HCT116 (cell line): ENCODE measurements around the gene NSF. TPM values are rescaled to one million over a fixed set of nuclear protein-coding genes. Genes with fewer than 3 reads are reported as not detected.

Experiments
- ATAC-seq: fragments of 200-7000 bp; cut with Tn5 transposase; 2 replicates; pipeline ENCODE4 v1.9.1; 2020; ENCODE audit warnings: mild to moderate bottlenecking, moderate library complexity
- BruUV-seq: library from RNA; stranded (reverse); fragments of 400-500 nt; replicated peaks from 2 replicates; lab custom pipeline; 2021; lab: Mats Ljungman, UMichigan
- CTCF ChIA-PET: fragments of 300-600 bp; sonication (Branson Sonifier 250); formaldehyde crosslinking; loops from one replicate; lab custom pipeline; 2021; ENCODE audit warnings: antibody characterized with exemption; lab: Charles Lee
- POLR2A ChIA-PET: fragments of 300-600, 350-600 bp; sonication (Branson Sonifier 250); formaldehyde crosslinking; loops from one replicate; lab custom pipeline; 2021; ENCODE audit warnings: antibody characterized with exemption; lab: Charles Lee
- RAD21 ChIA-PET, 2 experiments: fragments of 300-600 bp; sonication (Branson Sonifier 250); formaldehyde crosslinking; loops; one replicate each; lab custom pipeline; 2023; ENCODE audit warnings: low total read pairs in 2 of 2; ENCODE audit not compliant: uncharacterized antibody in 2 of 2, unreplicated experiment in 2 of 2, low non-redundant PET in 1 of 2; lab: Charles Lee
- DNase-seq: peaks from one replicate; pipeline ENCODE4 v3.0.0-alpha.2; 2010; ENCODE audit warnings: low read depth, low spot score
- H2AFZ ChIP-seq: fragments of 200-600 bp; shearing (Covaris generic), sonication (generic); 2 replicates; pipeline ENCODE4 v1.6.1; 2017; ENCODE audit warnings: low read depth, mixed run types, mixed read lengths, antibody characterized with exemption, low read length; ENCODE audit not compliant: poor library complexity, severe bottlenecking
- H3K27ac ChIP-seq: 2 replicates; pipeline ENCODE4 v1.5.1; 2012; ENCODE audit warnings: low read depth, low read length
- H3K27me3 ChIP-seq: fragments of 200-600 bp; sonication (generic); 2 replicates; pipeline ENCODE4 v1.6.1; 2016; ENCODE audit warnings: mixed run types, low read length, mixed read lengths; ENCODE audit not compliant: insufficient read depth
- H3K36me3 ChIP-seq, 2 experiments: fragments of 200-500 bp in 1 of 2; fragments of 200-600 bp in 1 of 2; sonication (Bioruptor generic) in 1 of 2; sonication (generic) in 1 of 2; 2 replicates each; pipeline versions ENCODE4 v1.5.1 to v1.6.1; 2014 to 2016; ENCODE audit warnings: low read length in 2 of 2, inconsistent platforms in 1 of 2, mixed read lengths in 1 of 2, mixed run types in 1 of 2; ENCODE audit not compliant: insufficient read depth in 2 of 2, control insufficient read depth in 1 of 2
- H3K4me1 ChIP-seq, 2 experiments: fragments of 200-600 bp in 1 of 2; sonication (generic) in 1 of 2; 2 replicates each; pipeline versions ENCODE4 v1.5.1 to v1.6.1; 2012 to 2017; ENCODE audit warnings: low read length in 2 of 2, inconsistent platforms in 1 of 2, mild to moderate bottlenecking in 1 of 2, mixed read lengths in 1 of 2, mixed run types in 1 of 2, moderate library complexity in 1 of 2; ENCODE audit not compliant: insufficient read depth in 2 of 2, control insufficient read depth in 1 of 2
- H3K4me2 ChIP-seq: fragments of 200-600 bp; sonication (generic); 2 replicates; pipeline ENCODE4 v1.6.1; 2017; ENCODE audit warnings: mixed run types, low read length, mixed read lengths
- H3K4me3 ChIP-seq, 2 experiments: fragments of 200-600 bp in 1 of 2; sonication (generic) in 1 of 2; replicated peaks in 1 of 2; 2 replicates each; pipeline ENCODE4 v1.5.1; 2011 to 2016; ENCODE audit warnings: low read length in 2 of 2, control low read depth in 1 of 2, low read depth in 1 of 2, mild to moderate bottlenecking in 1 of 2, mixed read lengths in 1 of 2, mixed run types in 1 of 2
- H3K79me2 ChIP-seq: fragments of 200-600 bp; sonication (generic); 2 replicates; pipeline ENCODE4 v1.6.1; 2017; ENCODE audit warnings: mild to moderate bottlenecking, mixed run types, low read length, moderate library complexity, mixed read lengths; ENCODE audit not compliant: insufficient read depth
- H3K9ac ChIP-seq: fragments of 200-600 bp; sonication (generic); 2 replicates; pipeline ENCODE4 v1.6.1; 2016; ENCODE audit warnings: low read length, mixed read lengths
- H3K9me2 ChIP-seq: fragments of 200-600 bp; sonication (generic), shearing (Covaris generic); 2 replicates; pipeline ENCODE4 v1.6.1; 2017; ENCODE audit warnings: mixed run types, mild to moderate bottlenecking, moderate library complexity; ENCODE audit not compliant: insufficient read depth
- H3K9me3 ChIP-seq, 2 experiments: fragments of 200-500 bp in 1 of 2; fragments of 200-600 bp in 1 of 2; sonication (Bioruptor generic) in 1 of 2; sonication (generic) in 1 of 2; 2 replicates each; pipeline ENCODE4 v1.6.1; 2014 to 2017; ENCODE audit warnings: low read length in 2 of 2, mixed read lengths in 2 of 2, inconsistent platforms in 1 of 2, low read depth in 1 of 2, mild to moderate bottlenecking in 1 of 2, mixed run types in 1 of 2, moderate library complexity in 1 of 2; ENCODE audit not compliant: control insufficient read depth in 1 of 2, insufficient read depth in 1 of 2
- H4K20me1 ChIP-seq: fragments of 200-600 bp; sonication (generic), shearing (Covaris generic); 2 replicates; pipeline ENCODE4 v1.6.1; 2017; ENCODE audit warnings: mixed run types, mild to moderate bottlenecking, moderate library complexity; ENCODE audit not compliant: insufficient read depth
- EZH2phosphoT487 ChIP-seq: fragments of 200-600 bp; IDR thresholded peaks from 2 replicates; pipeline ENCODE4 v1.6.1; 2018; ENCODE audit warnings: antibody characterized with exemption, borderline replicate concordance
- YY1 ChIP-seq: IDR thresholded peaks from 2 replicates; pipeline ENCODE4 v1.6.1; 2011; ENCODE audit warnings: low read length, low read depth, moderate library complexity, mild to moderate bottlenecking; ENCODE audit not compliant: insufficient replicate concordance; ENCODE audit errors: extremely low read depth
- intact Hi-C: fragments of 100-400 bp; cut with micrococcal nuclease; formaldehyde crosslinking; loops from 2 replicates; pipeline ENCODE4 v1.10.0; 2022
- total RNA-seq: library from RNA; stranded (reverse); gene quantifications from one replicate; pipeline ENCODE4 v1.2.1, GENCODE V29; 2021; ENCODE audit not compliant: unreplicated experiment
- TF ChIP-seq, protein P1 (sequence below): IDR thresholded peaks from 2 replicates; pipeline ENCODE4 v1.6.1; 2011; ENCODE audit warnings: mild to moderate bottlenecking, low read length, moderate library complexity; ENCODE audit not compliant: insufficient replicate concordance; ENCODE audit errors: extremely low read depth
- TF ChIP-seq, protein P2 (sequence below), 3 experiments: fragments of 200-600 bp in 1 of 3; sonication (generic) in 1 of 3; IDR thresholded peaks in 2 of 3; conservative IDR thresholded peaks in 1 of 3; 2 replicates each; pipeline ENCODE4 v1.5.1; 2012 to 2017; ENCODE audit warnings: low read depth in 2 of 3, low read length in 2 of 3, antibody characterized with exemption in 1 of 3, borderline replicate concordance in 1 of 3, control low read depth in 1 of 3, mild to moderate bottlenecking in 1 of 3, mixed read lengths in 1 of 3, mixed run types in 1 of 3, moderate library complexity in 1 of 3; ENCODE audit not compliant: insufficient read depth in 1 of 3

NSF gene
- total RNA-seq, 1 experiment from 2014 or later = 61.1 TPM

DNA sequence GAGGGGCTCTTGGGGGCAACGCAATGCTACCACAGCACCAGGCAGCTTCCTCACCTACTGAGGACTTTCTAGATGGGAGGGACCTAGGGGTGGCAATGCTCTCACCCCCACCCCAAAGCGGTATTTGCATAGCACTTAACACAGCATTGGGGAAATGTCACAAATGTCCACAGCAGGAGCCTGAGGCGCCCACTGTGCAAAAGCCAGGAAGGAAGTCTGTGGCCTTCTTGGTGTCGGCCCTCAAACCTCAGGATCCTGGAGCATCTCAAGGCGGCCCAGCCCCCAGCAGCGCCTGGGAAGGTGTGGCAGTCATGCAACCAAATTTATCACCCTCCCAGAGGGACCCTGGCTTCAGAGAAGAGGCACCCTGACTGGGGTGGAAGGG, 182.7 kb downstream of the NSF start:
- Histone ChIP-seq H3K27me3 (no peaks in the 10 kb centered on the region), H2AFZ (no peak overlapping the region), H3K9me3 (no peaks in the 10 kb centered on the region), H3K36me3 (no peaks in the 10 kb centered on the region), H4K20me1 (no peaks in the 10 kb centered on the region), H3K9ac (no peak overlapping the region), H3K27ac (no peak overlapping the region), H3K4me1 (peaks cover 24 to 62% of the 10 kb centered on the region in 2 experiments), H3K9me2 (no peaks in the 10 kb centered on the region), H3K79me2 (no peaks in the 10 kb centered on the region), H3K4me2 (no peak overlapping the region; the same call in 1 of the 2 replicates), H3K4me3 (no peak overlapping the region)
- no TSS peak for BruUV-seq
- intact Hi-C loops = no loop called here
- POLR2A ChIA-PET = no interaction called here
- ATAC-seq (no peak), DNase-seq (no peak)
- RAD21 ChIA-PET = no interaction called here
- CTCF ChIA-PET = interaction anchor here (1.4 kb wide), 1 partner anchor 10 kb away, joined by 5 read pairs; no protein-coding TSS in a partner anchor
- TF ChIP-seq YY1 (no peak), EZH2phosphoT487 (no peak)
- TF ChIP-seq, protein P1, sequence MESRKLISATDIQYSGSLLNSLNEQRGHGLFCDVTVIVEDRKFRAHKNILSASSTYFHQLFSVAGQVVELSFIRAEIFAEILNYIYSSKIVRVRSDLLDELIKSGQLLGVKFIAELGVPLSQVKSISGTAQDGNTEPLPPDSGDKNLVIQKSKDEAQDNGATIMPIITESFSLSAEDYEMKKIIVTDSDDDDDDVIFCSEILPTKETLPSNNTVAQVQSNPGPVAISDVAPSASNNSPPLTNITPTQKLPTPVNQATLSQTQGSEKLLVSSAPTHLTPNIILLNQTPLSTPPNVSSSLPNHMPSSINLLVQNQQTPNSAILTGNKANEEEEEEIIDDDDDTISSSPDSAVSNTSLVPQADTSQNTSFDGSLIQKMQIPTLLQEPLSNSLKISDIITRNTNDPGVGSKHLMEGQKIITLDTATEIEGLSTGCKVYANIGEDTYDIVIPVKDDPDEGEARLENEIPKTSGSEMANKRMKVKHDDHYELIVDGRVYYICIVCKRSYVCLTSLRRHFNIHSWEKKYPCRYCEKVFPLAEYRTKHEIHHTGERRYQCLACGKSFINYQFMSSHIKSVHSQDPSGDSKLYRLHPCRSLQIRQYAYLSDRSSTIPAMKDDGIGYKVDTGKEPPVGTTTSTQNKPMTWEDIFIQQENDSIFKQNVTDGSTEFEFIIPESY = no peak
- TF ChIP-seq, protein P2, sequence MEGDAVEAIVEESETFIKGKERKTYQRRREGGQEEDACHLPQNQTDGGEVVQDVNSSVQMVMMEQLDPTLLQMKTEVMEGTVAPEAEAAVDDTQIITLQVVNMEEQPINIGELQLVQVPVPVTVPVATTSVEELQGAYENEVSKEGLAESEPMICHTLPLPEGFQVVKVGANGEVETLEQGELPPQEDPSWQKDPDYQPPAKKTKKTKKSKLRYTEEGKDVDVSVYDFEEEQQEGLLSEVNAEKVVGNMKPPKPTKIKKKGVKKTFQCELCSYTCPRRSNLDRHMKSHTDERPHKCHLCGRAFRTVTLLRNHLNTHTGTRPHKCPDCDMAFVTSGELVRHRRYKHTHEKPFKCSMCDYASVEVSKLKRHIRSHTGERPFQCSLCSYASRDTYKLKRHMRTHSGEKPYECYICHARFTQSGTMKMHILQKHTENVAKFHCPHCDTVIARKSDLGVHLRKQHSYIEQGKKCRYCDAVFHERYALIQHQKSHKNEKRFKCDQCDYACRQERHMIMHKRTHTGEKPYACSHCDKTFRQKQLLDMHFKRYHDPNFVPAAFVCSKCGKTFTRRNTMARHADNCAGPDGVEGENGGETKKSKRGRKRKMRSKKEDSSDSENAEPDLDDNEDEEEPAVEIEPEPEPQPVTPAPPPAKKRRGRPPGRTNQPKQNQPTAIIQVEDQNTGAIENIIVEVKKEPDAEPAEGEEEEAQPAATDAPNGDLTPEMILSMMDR (IDR thresholded peaks at IDR 0.05 in 2 of 3, conservative IDR thresholded peaks at IDR 0.05 in 1 of 3; ENCODE audit: borderline replicate concordance in 1 of 3, insufficient read depth in 1 of 3, low read depth in 2 of 3, low read length in 2 of 3) = no peak
